Prostate gland (tissue), 2 donors: Measurements from ENCODE around the gene LCN12.

Source experiments
- CTCF ChIP-seq, 4 experiments: fragments of 200-600 bp in 2 of 4; fragments of 450-650 bp in 2 of 4; sonication (generic) in 2 of 4; IDR thresholded peaks; 1 replicate in 3 of 4; 2 replicates in 1 of 4; pipeline ENCODE4 v1.5.1; 2016 to 2019; ENCODE audit warnings: antibody characterized with exemption in 4 of 4, mild to moderate bottlenecking in 2 of 4, moderate library complexity in 2 of 4
- POLR2A ChIP-seq: fragments of 450-650 bp; IDR thresholded peaks from one replicate; pipeline ENCODE4 v1.6.1; 2016; ENCODE audit warnings: antibody characterized with exemption, mild to moderate bottlenecking
- POLR2AphosphoS5 ChIP-seq: sonication (generic); formaldehyde crosslinking; IDR thresholded peaks from one replicate; pipeline ENCODE4 v1.6.1; 2017; ENCODE audit warnings: antibody characterized with exemption

GRCh38 chr9:136996361-136997292 lies 44.6 kb downstream of the LCN12 start, which contains the start of gene CLIC3:
- TF ChIP-seq POLR2A = no peak
- TF ChIP-seq POLR2AphosphoS5 = no peak
- no peak for TF ChIP-seq CTCF (IDR thresholded peaks at IDR 0.05)
